IPS DF 19.7 (cell line): ENCODE measurements around the gene NPR2.
A peak's percentile ranks its signal among the peaks of the same experiment; 100 is the strongest.

ENCODE experiments used
- DNase-seq: peaks from one replicate; pipeline ENCODE4 v3.0.0-alpha.2; 2013; ENCODE audit warnings: low read depth, low spot score

NPR2 gene

GRCh38 chr9:35800530-35800929, 9.1 kb downstream of the NPR2 start:
- DNase-seq, result no peak

- DNase-seq, result no peak
Observed at GRCh38 chr9:35801328-35802128, 10.1 kb downstream of the NPR2 start.

- no peak for DNase-seq
Observed at GRCh38 chr9:35806101-35806500, 14.7 kb downstream of the NPR2 start.

GRCh38 chr9:35808433-35808832, 17.0 kb downstream of the NPR2 start:
- DNase-seq, result no peak

- no peak for DNase-seq
Observed at GRCh38 chr9:35810122-35810521, 18.7 kb downstream of the NPR2 start.

DNA sequence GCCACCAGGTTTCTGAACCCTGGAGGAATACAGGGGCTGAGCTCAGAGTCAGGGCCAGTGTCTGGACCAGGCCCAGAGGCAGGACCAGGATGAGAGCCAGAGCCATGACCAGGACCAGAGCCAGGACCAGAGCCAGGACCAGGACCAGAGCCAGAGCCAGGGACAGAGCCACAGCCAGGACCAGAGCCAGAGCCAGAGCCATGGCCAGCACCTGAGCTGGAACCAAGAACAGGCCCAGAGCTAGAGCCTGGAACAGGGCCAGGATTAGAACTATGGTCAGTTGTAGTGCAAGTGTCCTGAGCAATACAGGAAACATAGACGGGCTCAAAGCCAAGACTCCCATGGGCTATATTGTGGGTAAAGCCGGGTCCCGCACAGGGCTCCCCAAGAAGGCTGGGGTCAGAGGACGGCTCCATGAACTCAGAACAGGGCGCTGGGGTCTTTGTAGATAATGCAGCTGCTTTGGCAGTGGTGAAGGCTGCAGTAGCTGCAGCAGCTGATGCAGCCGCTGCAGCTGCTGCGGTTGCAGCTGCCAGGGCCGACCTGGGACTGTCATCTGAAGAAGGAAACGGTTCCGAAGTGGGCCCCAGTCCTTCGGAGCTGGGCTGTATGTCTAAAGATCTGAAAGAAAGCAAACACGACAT, 20.1 kb downstream of the NPR2 start:
- no peak for DNase-seq

- peak; percentile 95 for DNase-seq
Observed at GRCh38 chr9:35812025-35812602, 20.7 kb downstream of the NPR2 start, which contains the start of gene SPAG8. Gene SPAG8 (minus strand): TSS chr9:35812262. CDS start chr9:35812147, 115 bp downstream.

GRCh38 chr9:35813434-35814105, 22.2 kb downstream of the NPR2 start:
- no peak for DNase-seq

GRCh38 chr9:35814106-35814840, 22.9 kb downstream of the NPR2 start:
- DNase-seq, result no peak

GRCh38 chr9:35814841-35815543, 23.6 kb downstream of the NPR2 start, which contains the start of gene HINT2:
Gene HINT2 (minus strand): TSS chr9:35815042. CDS start chr9:35814979, 63 bp downstream.
- DNase-seq, result peak; percentile 92

DNA sequence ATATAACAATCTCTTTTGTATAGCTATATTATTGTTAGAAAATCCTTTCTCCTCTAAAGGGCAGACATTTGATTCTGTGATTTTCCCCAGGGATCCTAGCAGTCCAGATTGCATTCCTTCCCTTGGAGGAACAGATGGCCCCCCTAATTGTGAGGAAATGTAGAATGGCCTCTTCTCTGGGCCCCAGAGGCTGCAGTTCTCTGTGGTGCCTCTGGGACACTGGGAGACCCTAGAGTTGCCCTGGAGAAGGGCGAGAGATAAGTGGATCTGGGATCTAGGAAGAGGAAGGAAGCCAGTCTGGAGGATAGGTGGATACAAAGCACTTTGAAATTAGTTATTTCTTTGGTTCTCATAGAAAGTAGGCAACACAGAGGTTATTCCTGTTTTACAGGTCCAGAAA, 25.3 kb downstream of the NPR2 start:
- no peak for DNase-seq

- DNase-seq, result no peak
Observed at GRCh38 chr9:35818341-35818740, 26.9 kb downstream of the NPR2 start.

DNA sequence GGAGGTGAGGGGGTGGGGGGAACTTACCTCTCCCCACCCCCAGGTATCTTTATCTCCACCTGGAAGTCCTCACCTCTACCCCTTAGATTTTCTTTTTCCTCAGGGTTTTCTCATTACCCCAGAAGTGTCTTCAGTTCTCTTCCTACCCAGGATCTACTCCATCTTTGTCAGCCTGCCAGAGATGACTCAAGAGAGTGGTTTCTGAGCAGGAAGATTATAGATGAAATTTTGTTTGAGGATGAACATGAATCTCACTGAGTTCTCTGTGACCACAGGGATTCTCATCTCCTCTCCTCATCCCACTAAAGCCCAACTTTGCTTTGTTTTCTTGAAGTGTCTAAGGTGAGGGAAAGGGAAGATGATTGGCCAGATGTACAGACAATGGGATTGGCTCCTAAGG, 28.7 kb downstream of the NPR2 start:
- no peak for DNase-seq

GRCh38 chr9:35822926-35823325, 31.5 kb downstream of the NPR2 start:
- no peak for DNase-seq

DNA sequence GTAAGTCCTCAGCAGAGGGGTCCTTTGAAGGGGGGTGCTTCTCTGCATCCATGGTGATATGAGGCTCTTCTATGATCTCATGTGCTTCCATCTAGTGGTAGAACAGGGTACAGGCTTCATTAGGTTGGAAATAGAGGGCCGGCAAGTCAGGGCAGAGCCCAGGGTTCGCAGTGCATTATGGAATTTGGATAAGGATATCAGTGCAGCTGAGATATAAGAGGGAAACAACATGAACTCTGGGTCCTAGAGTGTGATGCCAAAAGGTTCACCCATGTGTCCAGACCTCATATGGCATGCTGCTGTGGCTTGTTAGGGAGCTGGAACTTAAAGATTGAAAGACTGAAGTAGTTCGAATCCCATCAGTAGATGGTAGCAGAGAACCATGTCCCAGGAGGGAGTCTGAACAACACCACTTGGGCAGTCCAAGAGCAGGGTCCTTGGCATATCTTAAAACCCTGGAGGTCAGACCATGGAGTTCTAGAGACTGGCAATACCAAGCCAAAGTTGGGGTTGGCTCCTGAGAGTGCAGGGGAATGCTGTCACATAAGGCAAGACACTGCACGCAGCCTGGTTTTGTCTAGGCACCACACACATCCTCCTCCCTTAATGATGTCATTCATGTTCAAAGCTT, 34.8 kb downstream of the NPR2 start:
- DNase-seq, result no peak

DNA sequence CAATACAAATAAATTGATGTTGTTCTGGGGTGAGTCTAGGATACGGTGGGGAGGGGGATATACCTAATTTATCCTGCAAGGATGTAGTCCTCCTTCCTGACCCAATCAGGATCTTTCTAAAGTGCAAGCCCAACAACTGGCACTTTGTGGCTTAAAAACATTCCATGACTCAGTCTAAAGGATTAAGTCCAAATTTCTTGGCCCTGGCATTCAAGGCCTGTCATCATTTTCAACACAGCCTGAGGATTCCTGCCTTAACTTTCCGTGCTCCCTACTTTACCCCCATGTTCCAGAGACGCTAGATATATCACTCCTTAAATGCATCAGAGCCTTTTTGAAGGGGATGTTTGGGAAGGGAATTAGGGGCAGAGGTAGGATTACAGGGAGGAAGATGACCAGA, 36.1 kb downstream of the NPR2 start:
- no peak for DNase-seq

- DNase-seq, result no peak
Observed at GRCh38 chr9:35828716-35829083, 37.3 kb downstream of the NPR2 start, which contains the start of gene FAM221B. Gene FAM221B (minus strand): TSS chr9:35828732. CDS start chr9:35826161, 2,571 bp downstream.

DNA sequence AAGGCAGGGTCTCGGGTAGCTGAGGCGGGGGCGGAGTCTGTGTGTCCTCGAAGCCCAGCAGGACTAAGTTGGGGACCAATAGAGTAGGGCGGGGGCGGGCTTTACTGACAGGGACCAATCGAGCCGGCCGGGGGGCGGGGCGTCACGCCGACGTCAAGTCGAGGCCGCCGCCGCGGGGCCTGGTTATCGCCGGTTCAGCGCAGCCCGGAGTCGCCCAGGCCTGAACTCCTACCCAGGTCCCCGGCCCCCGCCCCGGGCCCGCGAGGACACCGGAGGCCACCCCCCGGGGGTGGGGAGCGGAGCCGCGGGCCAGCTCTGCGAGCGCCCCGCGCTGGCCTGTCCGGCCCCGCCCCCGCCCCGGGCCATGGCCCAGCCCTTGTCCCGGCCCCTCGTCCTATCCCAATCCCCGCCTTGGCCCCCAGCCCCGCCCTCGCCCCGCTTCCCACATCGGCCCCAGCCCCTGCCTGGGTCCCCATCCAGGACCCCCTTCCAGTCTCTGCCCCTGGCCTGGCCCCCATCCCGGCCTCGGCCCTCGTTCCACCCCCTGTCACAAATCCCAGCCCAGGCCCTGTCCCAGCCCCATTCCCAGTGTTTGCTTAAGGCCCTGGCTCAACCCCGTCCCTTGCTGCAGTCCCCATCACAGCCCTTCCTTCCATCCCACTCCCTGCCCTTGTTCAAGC, 37.8 kb downstream of the NPR2 start, which contains the start of gene TMEM8B:
Gene TMEM8B, plus strand, starts transcription at position 145 of the 680 bp plus-strand sequence. Its CDS starts 220 bp downstream, at position 365.
- peak; percentile 80 for DNase-seq

DNA sequence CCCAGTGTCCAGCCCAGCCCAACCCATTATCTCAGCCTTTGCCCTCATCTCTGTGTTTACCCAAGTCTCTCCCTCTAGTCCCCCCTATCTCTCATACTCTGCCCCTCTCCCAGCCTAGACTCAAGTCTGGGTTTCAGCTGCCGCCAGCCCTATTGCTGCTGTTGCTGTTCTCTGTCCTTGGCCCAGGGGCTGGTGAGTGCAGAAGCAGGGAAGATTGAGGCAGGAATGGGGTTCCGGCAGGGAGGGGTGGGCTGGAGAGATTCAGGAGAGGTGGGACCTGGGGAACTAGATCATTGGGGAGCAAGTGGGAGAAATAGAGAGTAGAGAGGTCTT, 38.3 kb downstream of the NPR2 start:
- no peak for DNase-seq

DNA sequence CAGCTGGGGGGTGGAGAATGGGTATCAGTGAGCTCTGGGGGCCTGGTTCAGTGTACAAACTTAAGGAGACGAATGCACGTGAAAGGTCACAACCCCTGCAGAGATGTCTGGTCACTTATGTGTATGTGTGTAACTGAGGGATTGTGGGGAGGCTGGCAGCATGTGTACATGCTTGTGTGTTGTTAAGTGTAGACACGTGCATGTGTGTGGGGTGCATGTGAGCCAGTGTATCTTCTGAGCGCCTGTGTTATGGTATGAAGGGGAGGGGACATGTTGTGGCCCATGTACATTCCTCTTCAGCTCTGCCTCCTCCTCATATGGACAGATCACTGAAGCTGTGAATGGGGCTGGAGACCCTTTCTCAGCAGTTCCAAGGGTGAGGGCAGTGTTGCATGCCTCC, 39.6 kb downstream of the NPR2 start:
- no peak for DNase-seq
